HG02588 (cell line): ENCODE results near the gene SYNE2.
"Not testable (repeated sequence)": the region's sequence is repeated elsewhere in the genome, so short reads cannot be mapped to it uniquely, and the experiment has no call there.

Experiments
- ATAC-seq: cut with Tn5 transposase; IDR thresholded peaks from one replicate; pipeline ENCODE4 v1.9.1; 2021; ENCODE audit warnings: mild to moderate bottlenecking, moderate library complexity; ENCODE audit not compliant: unreplicated experiment

Gene SYNE2

GRCh38 chr14:64115401-64115800, 262.6 kb downstream of the SYNE2 start:
- ATAC-seq: no peak

DNA sequence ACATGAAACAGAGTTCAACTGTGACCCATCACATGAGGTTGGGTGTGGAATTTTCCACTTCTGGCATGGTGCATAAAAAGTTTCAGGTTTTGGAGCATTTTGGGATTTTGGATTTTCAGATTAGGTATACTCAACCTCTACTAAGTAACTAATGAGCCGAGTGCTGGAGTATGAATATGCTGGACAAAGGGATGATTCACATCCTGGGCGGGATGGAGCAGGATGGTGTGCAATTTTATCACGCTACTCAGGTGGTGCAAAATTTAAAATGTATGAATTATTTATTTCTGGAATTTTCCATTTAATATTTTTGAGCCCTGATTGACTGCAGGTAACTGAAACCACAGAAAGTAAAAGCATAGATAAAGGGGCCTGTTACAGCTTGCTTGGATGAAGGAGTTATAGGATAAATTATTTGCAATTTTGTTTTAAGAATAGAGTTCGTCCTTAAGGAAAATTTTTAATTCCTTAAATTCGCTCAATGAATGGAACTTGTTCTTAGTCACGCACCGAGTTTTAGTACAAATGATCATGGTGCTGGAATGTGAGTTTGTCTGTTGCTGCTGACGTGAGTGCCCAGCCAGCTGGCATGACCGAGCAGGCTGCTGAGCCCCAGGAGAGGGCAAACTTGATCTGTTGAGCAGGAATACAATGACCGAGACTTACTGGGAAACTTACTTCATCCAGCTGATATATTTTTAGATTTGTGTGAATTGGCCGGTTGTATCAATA, 265.0 kb downstream of the SYNE2 start:
- no peak for ATAC-seq

GRCh38 chr14:64118403-64118742, 265.6 kb downstream of the SYNE2 start:
- ATAC-seq: not testable (repeated sequence)

GRCh38 chr14:64118892-64119291, 266.1 kb downstream of the SYNE2 start:
- ATAC-seq: no peak

DNA sequence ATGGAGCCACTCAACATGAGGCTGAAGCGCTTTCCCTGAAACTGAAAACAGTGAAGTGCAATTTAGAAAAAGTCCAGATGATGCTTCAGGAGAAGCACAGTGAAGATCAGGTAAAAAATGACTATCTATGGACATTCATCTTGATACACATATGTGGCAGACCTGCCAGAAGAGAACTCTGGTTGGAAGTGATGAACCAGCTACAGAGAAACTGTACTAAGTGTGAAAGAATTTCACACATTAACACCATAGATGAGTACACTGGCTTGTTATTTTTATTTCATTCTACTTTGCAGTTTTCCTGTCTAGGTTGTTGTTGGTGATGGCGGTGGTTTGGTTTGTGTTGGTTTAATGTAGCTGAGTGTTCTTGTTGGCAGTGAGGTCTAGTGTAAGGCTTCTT, 266.7 kb downstream of the SYNE2 start:
- no peak for ATAC-seq

GRCh38 chr14:64119980-64120379, 267.2 kb downstream of the SYNE2 start:
- ATAC-seq: no peak

DNA sequence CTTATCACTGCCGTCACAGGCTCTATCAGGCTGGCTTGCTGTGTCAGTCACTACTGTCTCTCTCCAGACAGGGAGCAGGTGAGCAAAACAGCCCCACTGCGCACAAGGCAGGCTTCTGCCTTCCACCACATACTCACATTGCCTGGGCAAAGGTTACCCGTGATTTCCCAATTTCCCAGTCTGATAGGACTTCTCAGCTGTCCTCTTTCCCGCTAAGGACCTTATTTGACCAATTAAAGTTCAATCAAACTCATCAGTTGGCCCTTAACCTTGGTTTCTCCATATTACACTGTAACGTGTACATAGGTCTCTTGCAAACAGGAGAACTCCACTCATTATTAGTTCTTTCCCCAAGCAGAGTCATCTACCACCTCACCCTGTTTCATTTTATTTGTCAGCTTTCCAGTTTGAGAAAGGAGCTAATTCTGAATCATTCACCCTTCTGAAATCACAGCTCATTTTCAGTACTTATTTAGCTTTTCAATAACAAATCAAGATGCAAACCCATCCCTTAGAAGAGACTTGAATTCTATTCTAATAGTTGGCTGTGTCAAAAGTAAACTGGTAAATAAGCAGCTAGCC, 270.5 kb downstream of the SYNE2 start:
- no peak for ATAC-seq

GRCh38 chr14:64125270-64125669, 272.5 kb downstream of the SYNE2 start:
- ATAC-seq: no peak

DNA sequence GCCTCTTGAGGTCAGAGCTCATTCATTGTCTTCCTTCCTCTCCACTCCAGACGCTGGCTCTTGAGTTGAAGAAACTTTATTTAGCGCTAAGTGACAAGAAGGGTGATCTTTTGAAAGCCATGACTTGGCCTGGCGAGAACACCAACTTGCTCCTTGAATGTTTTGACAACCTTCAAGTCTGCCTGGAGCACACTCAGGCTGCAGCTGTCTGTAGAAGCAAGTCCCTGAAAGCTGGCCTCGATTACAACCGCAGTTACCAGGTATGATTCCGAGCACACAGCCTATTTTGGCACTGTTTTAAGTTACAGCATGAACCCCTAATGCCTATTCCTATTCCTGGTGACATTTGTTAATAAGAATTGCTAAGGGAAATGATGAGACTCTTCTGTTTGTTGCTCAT, 273.7 kb downstream of the SYNE2 start:
- no peak for ATAC-seq

GRCh38 chr14:64137657-64138290, 285.0 kb downstream of the SYNE2 start:
- ATAC-seq: no peak

GRCh38 chr14:64147126-64147790, 294.5 kb downstream of the SYNE2 start:
- ATAC-seq: no peak

DNA sequence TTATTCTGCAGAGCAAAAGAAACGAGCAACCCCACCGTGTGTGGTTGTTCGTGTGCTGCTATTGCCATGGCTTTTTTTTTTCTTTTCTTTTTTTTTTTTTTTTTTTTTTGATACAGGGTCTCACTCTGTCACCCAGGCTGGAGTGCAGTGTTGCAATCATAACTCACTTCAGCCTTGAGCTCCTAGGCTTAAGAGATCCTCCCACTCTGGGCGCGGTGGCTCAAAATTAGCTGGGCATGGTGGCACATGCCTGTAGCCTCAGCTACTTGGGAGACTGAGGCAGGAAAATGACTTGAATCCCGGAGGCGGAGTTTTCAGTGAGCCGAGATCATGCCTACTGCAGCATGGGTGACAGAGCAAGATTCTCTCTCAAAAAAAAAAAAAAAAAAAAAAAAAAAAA, 297.1 kb downstream of the SYNE2 start:
- no peak for ATAC-seq

- ATAC-seq: no peak
These were observed 305.8 kb downstream of the SYNE2 start for GRCh38 chr14:64158608-64159007.

DNA sequence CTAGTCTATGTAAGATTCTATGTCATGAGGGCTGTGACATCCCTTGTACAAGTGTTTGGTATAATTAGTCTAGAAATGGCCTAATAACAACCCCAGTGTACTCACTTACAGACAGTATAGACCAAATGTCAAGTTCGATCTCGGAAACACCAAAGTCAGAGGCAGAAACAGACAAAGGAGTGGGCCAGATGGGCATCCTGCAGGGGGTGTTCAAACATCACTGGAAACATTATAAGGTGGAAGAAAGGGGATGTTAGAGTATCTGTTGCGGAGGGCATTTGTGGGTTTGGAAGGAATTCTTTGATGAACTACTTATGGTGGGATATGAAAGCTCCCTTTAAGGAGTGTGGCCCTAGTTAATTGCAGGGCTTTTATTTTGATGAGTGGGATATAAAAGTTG, 306.8 kb downstream of the SYNE2 start:
- no peak for ATAC-seq

- no peak for ATAC-seq
These were observed 317.4 kb downstream of the SYNE2 start for GRCh38 chr14:64170181-64170580.

DNA sequence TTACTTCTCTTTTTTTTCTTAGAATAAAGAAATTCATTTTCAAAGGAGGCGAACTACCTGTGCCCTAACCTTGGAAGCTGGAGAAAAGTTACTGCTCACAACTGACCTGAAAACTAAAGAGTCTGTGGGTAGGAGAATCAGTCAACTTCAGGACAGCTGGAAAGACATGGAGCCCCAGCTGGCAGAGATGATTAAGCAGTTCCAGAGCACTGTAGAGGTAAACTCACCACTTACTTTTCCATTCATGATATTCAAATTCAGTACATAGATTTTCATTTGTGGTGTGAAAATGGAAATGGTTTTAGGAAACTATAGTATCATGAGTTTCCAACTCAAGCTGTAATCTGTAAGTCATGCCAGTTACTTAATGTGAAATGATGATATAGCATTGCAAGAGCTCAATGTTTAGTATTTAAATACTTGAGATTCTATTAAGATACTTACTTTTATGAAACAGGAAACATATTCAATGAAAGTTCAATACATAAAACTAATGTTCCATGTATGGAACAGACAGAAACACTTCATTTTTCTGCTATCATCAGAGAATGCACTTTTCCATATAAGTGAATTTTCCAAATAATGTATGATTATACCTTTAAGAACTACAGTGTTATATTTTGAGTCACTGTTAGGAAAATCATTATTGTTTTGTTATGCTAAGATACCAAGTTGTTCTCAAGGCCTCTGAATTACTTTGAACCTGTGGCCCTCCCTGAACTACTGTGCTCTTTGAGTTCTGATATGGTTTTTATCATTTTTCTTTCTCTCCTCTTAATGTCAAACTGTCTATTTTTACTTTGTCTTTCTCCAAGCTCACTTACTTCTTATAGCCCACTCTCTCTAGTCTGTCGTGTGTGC, 322.3 kb downstream of the SYNE2 start:
- ATAC-seq: no peak

- ATAC-seq: no peak
These were observed 323.5 kb downstream of the SYNE2 start for GRCh38 chr14:64176330-64176729.

DNA sequence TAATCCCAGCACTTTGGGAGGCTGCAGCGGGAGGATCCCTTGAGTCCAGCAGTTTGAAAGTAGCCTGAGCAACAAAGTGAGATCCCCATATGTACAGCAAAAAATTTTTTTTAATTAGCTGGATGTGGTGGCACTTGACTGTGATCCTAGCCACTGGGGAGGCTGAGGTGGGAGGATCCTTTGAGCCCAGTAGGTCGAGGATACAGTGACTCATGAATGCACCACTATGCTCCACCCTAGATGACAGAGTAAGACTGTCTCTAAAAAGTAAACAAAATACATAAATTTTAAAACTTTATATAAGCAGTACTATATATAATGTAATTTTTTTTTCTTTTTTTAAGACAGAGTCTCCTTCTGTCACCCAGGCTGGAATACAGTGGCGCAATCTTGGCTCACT, 326.0 kb downstream of the SYNE2 start:
- no peak for ATAC-seq

- not testable (repeated sequence) for ATAC-seq
These were observed 330.1 kb downstream of the SYNE2 start for GRCh38 chr14:64182908-64183307.

- no peak for ATAC-seq
These were observed 331.4 kb downstream of the SYNE2 start for GRCh38 chr14:64184103-64184729.

DNA sequence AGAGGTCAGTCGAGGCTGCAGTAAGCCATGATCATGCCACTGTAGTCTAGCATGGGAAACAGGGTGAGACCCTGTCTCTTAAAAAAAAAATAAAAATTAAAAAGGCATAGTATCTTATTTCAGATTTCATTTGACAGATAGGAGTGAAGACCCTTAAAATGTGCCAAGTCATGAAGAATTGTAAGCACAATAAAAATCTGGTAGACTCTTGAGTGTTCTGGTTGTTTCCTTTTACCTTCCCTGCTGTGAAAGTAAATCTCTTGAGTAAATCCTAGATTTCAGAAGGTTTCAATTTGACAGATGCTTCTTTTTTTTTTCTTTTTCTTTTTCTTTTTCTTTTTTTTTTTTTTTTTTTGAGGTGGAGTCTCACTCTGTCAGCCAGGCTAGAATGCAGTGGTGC, 332.4 kb downstream of the SYNE2 start:
- no peak for ATAC-seq
